Measurements from ENCODE around the gene FLCN. TPM values are rescaled to one million over a fixed set of nuclear protein-coding genes. Genes with fewer than 3 reads are reported as not detected.

The FLCN gene
- total and polyA plus RNA-seq, 10 of the 15 experiments (the other 5 are each of a cell fraction or from before 2014, with no cell fraction given): 1.1 to 24.7 (median 10.4) TPM

- Histone ChIP-seq H3K79me2 (ENCODE audit: control insufficient read depth, insufficient read depth, low read length) (no peaks in the 10 kb centered on the region), H3K9me3 (replicated peaks; ENCODE audit: control insufficient read depth, insufficient read depth, low read length) (no peaks in the 10 kb centered on the region), H3K4me2 (ENCODE audit: control insufficient read depth, insufficient read depth) (no peak overlapping the region), H3K9ac (ENCODE audit: control insufficient read depth, insufficient read depth, low read length) (no peak overlapping the region), H3K27ac (ENCODE audit: control insufficient read depth, insufficient read depth) (no peak overlapping the region), H2AFZ (ENCODE audit: control insufficient read depth, low read depth, low read length) (no peak overlapping the region), H3K4me1 (ENCODE audit: control insufficient read depth, insufficient read depth, low read length) (no peaks in the 10 kb centered on the region), H3K4me3 (no peak overlapping the region), H4K20me1 (ENCODE audit: control insufficient read depth, insufficient read depth) (no peaks in the 10 kb centered on the region), H3K27me3 (replicated peaks in 1 of 2; ENCODE audit: control insufficient read depth in 2 of 2, insufficient read depth in 2 of 2, low read length in 1 of 2) (no peaks in the 10 kb centered on the region), H3K36me3 (ENCODE audit: control insufficient read depth in 2 of 2, insufficient read depth in 2 of 2, low read length in 1 of 2) (peaks cover 17 to 26% of the 10 kb centered on the region in 2 experiments)
- ATAC-seq (no peak), FAIRE-seq (no peak), DNase-seq (ENCODE audit: low read depth, low spot score) (no peak)
- TF ChIP-seq MTA2 (IDR thresholded peaks at IDR 0.05; ENCODE audit: low read depth): no peak
- no peak for TF ChIP-seq NFYB (IDR thresholded peaks at IDR 0.05; ENCODE audit: insufficient read depth, low read depth, low read length)
- no peak for TF ChIP-seq NBN (IDR thresholded peaks at IDR 0.05)
- TF ChIP-seq SMC3 (IDR thresholded peaks at IDR 0.05; ENCODE audit: borderline replicate concordance, low read length): no peak
- no peak for TF ChIP-seq MEF2A (IDR thresholded peaks at IDR 0.05; ENCODE audit: insufficient read depth, low read depth, low read length)
- TF ChIP-seq MTA3 (IDR thresholded peaks at IDR 0.05; ENCODE audit: borderline replicate concordance, low read length): no peak
- TF ChIP-seq CHD2 (IDR thresholded peaks at IDR 0.05; ENCODE audit: borderline replicate concordance, low read depth, low read length): no peak
- no peak for TF ChIP-seq LARP7 (IDR thresholded peaks at IDR 0.05)
- TF ChIP-seq, protein P1, sequence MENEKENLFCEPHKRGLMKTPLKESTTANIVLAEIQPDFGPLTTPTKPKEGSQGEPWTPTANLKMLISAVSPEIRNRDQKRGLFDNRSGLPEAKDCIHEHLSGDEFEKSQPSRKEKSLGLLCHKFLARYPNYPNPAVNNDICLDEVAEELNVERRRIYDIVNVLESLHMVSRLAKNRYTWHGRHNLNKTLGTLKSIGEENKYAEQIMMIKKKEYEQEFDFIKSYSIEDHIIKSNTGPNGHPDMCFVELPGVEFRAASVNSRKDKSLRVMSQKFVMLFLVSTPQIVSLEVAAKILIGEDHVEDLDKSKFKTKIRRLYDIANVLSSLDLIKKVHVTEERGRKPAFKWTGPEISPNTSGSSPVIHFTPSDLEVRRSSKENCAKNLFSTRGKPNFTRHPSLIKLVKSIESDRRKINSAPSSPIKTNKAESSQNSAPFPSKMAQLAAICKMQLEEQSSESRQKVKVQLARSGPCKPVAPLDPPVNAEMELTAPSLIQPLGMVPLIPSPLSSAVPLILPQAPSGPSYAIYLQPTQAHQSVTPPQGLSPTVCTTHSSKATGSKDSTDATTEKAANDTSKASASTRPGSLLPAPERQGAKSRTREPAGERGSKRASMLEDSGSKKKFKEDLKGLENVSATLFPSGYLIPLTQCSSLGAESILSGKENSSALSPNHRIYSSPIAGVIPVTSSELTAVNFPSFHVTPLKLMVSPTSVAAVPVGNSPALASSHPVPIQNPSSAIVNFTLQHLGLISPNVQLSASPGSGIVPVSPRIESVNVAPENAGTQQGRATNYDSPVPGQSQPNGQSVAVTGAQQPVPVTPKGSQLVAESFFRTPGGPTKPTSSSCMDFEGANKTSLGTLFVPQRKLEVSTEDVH (IDR thresholded peaks at IDR 0.05; ENCODE audit: low read depth, partially characterized antibody): no peak
- no peak for TF ChIP-seq STAT3 (IDR thresholded peaks at IDR 0.05; ENCODE audit: low read depth, low read length)
- no peak for TF ChIP-seq HCFC1 (IDR thresholded peaks at IDR 0.05; ENCODE audit: low read length)
- TF ChIP-seq ETV6 (conservative IDR thresholded peaks at IDR 0.05 in 1 of 2, IDR thresholded peaks at IDR 0.05 in 1 of 2; ENCODE audit: borderline replicate concordance in 1 of 2, low read depth in 1 of 2): no peak
- TF ChIP-seq KLF5 (IDR thresholded peaks at IDR 0.05; ENCODE audit: partially characterized antibody): no peak
- no peak for TF ChIP-seq NR2C2 (IDR thresholded peaks at IDR 0.05; ENCODE audit: borderline replicate concordance, control insufficient read depth, insufficient read length, low read depth)
- no peak for TF ChIP-seq NFIC (IDR thresholded peaks at IDR 0.05; ENCODE audit: low read depth, low read length)
- BruUV-seq (replicated peaks): no TSS peak
- ChIA-PET CTCF (interaction anchor here (0.6 kb wide), 1 partner anchor 20 kb away, joined by 3 read pairs; no protein-coding TSS in a partner anchor), POLR2A (interaction anchor here (0.7 kb wide), 1 partner anchor 181 kb away, joined by 4 read pairs; no protein-coding TSS in a partner anchor), SMC1A (ENCODE audit: uncharacterized antibody, unreplicated experiment) (no interaction called here), RAD21 (ENCODE audit: unreplicated experiment) (no interaction called here)
- intact Hi-C loops (cut with micrococcal nuclease; ENCODE audit: unreplicated experiment): no loop called here
- in situ Hi-C loops (cut with MboI): no loop called here
- 92% methylated on average over 14 of the region's 14 CpGs for WGBS (ENCODE audit: insufficient coverage, insufficient replicate concordance, low lambda C conversion rate, missing lambda C conversion rate)
Observed at GRCh38 chr17:17173921-17174320, 63.0 kb downstream of the FLCN start.
